GM21526 (cell line): ENCODE results near the gene SLAMF1.
"Not testable (repeated sequence)": the region's sequence is repeated elsewhere in the genome, so short reads cannot be mapped to it uniquely, and the experiment has no call there.

ENCODE experiments used
- ATAC-seq: cut with Tn5 transposase; IDR thresholded peaks from one replicate; pipeline ENCODE4 v1.9.1; 2021; ENCODE audit warnings: moderate library complexity; ENCODE audit not compliant: unreplicated experiment, low FRiP score

Gene SLAMF1

DNA sequence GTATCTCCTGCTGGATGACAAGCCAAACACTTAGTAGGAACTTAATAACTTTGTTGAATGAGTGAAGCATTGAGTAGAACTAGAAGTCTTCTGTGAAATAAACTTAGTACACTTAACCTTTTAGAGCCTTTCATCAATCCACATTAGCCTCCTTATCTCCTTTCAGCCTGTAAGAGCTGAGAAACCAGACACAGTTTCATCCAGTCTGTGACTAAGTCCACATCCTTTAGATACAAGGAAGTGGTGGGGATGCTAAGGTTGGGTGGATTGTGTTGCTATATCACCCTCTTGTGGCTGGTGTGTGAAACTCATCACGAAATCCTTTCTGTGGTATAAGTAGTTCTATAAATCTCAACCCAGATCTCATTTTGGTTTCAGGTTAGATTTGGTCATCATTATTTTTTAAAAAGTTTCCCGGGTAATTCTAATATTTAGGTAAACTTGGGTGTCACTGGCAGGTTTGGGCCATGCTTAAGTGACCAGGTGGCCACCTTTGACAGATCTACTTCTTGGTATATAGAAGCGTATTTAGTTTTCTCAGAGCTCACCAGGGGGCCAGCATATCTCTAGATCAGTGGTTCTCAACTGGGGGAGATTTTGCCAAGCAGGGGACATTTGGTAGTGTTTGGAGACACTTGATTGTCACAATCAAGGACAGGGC lies 39.7 kb downstream of the SLAMF1 start:
- ATAC-seq: peak; percentile 56

- ATAC-seq: no peak
These were observed 40.2 kb downstream of the SLAMF1 start for GRCh38 chr1:160606611-160607010.

GRCh38 chr1:160605792-160606479 lies 40.9 kb downstream of the SLAMF1 start:
- no peak for ATAC-seq

DNA sequence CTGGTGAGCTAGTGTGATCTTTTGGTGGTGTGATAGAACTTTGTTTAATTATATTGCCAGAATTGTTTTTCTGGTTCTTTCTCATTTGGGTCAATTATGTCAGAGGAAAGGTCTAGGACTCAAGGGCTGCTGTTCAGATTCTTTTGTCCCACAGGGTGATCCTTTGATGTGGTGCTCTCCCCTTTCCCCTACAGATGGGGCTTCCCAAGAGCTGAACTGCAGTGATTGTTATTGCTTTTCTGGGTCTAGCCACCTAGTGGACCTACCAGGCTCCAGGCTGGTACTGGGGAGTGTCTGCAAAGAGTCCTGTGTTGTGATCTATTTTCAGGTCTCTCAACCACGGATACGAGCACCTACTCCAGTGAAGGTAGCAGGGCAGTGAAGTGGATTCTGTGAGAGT lies 41.6 kb downstream of the SLAMF1 start:
- ATAC-seq: no peak

- no peak for ATAC-seq
These were observed 49.1 kb downstream of the SLAMF1 start for GRCh38 chr1:160597705-160598104.

DNA sequence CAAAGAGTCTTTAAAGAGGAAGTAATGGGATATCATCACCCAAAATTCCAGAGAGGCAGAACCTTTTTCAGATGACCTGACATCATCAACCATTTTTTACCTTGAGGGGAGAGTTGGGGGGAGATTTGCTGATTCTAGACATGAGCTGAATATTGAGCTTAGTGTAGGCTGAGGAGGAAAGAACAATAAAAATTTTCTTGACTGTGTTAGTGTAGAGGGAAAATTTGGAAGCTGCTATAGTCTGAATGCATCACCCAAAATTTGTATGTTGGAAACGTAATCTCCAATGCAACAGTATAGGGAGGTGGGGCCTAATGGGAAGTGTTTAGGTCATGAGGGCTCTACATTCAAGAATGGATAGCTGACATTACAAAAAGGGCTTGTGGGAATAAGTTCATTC lies 49.8 kb downstream of the SLAMF1 start:
- ATAC-seq: no peak

- ATAC-seq: no peak
These were observed 56.4 kb downstream of the SLAMF1 start for GRCh38 chr1:160590488-160590887.

- no peak for ATAC-seq
These were observed 58.4 kb downstream of the SLAMF1 start for GRCh38 chr1:160588468-160588867.

GRCh38 chr1:160584784-160585183 lies 62.1 kb downstream of the SLAMF1 start:
- ATAC-seq: no peak

GRCh38 chr1:160582976-160583375 lies 63.9 kb downstream of the SLAMF1 start:
- not testable (repeated sequence) for ATAC-seq

- no peak for ATAC-seq
These were observed 64.9 kb downstream of the SLAMF1 start for GRCh38 chr1:160581961-160582360.

- no peak for ATAC-seq
These were observed 66.5 kb downstream of the SLAMF1 start for GRCh38 chr1:160580221-160580812.

- ATAC-seq: no peak
These were observed 67.6 kb downstream of the SLAMF1 start, which contains the start of gene CD84 for GRCh38 chr1:160579216-160579701. TSS of gene CD84 (minus strand) at chr1:160579496. CDS start at chr1:160579437, 59 bp downstream.

- no peak for ATAC-seq
These were observed 68.2 kb downstream of the SLAMF1 start for GRCh38 chr1:160578525-160579191.

- no peak for ATAC-seq
These were observed 68.7 kb downstream of the SLAMF1 start for GRCh38 chr1:160578175-160578524.

GRCh38 chr1:160577671-160578070 lies 69.2 kb downstream of the SLAMF1 start:
- ATAC-seq: no peak

DNA sequence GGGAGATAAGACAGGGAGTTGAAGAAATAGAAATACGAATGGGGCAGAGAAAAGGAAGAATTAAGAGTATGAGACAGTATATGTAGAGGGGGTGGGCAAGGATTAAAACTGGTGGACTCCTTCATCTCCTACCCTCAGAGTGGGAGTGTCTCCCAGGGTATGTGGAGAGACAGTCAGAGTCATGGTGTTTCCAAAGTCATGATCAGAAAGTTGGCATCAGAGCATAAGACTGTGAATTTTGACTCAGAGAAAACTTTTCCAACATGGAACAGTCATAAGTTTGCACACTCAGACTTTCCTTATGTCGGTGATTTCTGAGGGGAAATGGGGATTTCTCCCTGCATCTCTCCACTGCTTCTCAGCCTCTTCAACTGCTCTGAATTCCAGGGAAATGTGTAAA lies 70.0 kb downstream of the SLAMF1 start:
- no peak for ATAC-seq

DNA sequence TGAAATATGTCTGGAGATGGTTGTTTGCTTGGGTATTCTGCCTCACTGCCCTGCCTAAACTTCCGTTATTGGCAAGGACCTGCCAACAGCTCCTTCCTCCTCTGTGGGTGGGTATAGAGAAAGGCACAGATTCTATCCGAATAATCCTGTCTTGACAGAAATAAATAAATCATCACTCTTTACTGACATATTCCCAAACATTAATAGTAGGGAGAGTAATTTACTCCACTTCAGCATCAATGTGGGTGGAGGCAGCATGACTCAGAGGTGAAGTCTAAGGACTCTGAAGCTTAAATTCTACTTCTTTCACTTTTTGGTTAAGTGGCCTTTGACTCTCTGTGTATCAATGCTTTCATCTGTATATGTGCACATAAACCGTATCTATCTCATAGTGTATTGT lies 70.5 kb downstream of the SLAMF1 start:
- no peak for ATAC-seq

DNA sequence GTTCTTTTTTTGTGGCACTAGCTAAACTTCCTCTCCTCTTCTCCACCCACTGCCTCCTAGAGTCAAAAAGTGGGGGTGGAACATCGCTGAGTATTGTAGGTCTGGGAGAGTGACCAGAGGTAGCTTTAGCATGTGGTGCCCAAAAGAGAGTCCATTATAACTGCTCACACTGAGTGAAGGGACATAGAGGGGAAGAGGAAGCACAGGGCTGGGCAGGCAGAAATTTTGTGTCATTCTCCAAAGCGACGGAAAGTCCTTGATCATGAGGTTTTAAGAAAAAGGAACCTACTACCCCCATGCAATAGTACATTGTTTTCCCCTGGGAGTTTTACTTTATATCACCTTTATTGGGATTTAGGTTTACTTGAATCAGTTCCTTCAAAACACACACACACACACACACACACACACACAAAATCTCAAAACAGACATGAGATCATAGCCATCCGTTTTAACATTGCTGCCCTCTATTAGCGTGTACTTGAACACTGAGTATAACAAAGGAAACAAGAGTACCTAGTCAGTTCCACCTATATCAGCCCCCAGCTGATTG lies 71.7 kb downstream of the SLAMF1 start:
- no peak for ATAC-seq

GRCh38 chr1:160570840-160571239 lies 76.0 kb downstream of the SLAMF1 start:
- ATAC-seq: no peak

DNA sequence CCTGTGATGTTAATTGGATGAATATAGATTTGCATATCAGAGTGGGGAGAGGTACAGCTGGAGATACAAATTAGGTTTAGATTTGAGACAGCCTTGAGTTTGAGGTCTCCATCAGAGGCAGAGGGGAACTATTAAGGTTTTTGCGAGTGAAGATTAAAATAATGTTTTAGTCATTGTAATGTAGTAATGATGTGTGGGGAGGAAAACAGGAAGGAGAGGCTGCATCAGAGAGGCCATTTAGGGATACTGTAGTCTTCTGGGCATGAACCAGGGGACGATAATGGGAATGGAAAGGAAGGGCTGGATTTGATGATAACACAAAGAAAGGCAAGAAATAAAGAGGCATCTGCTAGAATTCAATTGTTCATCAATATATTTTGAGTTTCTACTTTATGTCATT lies 77.0 kb downstream of the SLAMF1 start:
- ATAC-seq: no peak
